ENCODE results near the gene TRABD2B.

GRCh38 chr1:47997289-47998200 is at the start of gene TRABD2B:
- TF ChIP-seq CTCF (IDR thresholded peaks at IDR 0.05) (peak; percentile 89 to 98 (median 94)), POLR2A (IDR thresholded peaks at IDR 0.05) (peak in 1 of 2 donors; percentile 11)
